ENCODE data around the gene RALGPS2. TPM values are rescaled to one million over a fixed set of nuclear protein-coding genes. Genes with fewer than 3 reads are reported as not detected.
A peak's percentile ranks its signal among the peaks of the same experiment; 100 is the strongest.

RALGPS2 gene
- polyA plus RNA-seq, 3 donors = 31.8 to 38.9 (median 33.4) TPM

DNA sequence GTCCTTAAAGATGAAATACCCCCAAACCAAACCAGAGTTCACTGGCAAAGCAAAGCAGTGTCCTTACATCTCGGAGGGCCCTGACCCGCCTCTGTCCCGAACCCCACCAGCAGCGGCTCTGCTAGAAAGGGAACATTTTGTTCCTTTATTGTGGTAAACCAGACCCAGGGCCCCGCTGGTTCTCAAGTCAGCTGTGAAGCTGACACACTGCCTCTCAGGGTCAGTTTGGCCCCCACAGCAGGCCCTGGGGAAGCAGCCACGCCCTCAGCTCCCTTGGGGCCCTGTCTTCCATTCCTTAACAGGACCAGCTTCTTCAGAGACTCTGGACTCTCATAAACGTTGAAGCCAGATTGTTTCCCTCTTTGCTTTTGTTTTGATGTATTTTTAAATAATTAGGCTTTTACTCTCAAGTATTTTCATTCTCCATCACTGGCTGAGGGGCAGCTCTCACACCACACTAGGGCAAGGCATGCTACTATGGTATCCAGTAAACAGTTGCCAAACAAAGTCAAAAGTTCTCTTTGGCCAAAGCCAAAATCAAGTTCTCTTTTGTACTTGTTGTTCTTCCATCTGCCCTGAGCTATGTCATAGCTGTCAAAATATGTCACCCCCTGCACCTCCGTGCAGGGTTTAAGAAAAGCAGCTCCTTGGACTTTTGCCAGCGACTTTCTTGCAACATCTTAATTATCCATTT lies 207.0 kb downstream of the RALGPS2 start:
- DNase-seq (ENCODE audit: extremely low read depth in 1 of 11, low read depth in 9 of 11, low spot score in 4 of 11) = peak in 1 of 11 donors; percentile 31

DNA sequence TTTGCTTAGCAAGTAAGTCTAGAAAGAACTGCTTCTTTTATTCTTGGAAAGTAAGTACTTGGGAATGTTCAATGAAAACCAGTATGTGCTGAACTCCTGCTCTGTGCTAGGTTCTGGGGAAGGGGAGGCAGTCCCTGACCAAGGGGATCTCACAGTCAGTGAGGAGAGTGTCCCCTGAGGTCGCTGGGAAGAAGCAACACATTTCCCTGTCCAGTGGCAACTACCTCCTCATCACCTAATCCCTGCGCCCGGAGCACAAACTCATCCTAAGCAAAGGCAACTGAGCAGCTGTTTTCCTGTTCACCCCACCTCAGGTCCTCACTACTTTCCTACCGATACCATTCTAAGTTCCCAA lies 207.5 kb downstream of the RALGPS2 start:
- DNase-seq (ENCODE audit: extremely low read depth in 1 of 11, low read depth in 9 of 11, low spot score in 4 of 11) = no peak

DNA sequence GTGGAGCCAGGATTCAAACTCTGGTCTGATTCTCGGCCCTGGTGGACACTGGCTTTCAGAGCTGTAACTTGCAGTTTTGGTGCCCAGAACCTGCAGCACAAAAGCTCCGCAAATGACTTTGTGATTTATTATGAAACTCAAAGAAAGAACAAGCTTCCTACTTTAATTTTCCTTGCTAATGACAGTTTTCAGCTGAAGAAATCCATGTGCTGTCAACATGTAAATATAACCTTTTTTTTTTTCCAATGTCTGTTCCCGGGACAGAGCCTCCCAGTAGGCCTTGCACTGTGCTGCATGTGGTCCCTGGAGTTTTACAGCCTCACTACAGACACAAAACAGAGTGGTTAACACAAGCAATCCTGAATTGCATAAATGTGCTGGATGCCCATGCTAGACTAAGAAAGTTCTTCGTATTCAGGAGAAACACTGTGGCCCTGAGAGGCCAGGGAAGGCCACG lies 208.1 kb downstream of the RALGPS2 start:
- DNase-seq (ENCODE audit: extremely low read depth in 1 of 11, low read depth in 9 of 11, low spot score in 4 of 11) = no peak

DNA sequence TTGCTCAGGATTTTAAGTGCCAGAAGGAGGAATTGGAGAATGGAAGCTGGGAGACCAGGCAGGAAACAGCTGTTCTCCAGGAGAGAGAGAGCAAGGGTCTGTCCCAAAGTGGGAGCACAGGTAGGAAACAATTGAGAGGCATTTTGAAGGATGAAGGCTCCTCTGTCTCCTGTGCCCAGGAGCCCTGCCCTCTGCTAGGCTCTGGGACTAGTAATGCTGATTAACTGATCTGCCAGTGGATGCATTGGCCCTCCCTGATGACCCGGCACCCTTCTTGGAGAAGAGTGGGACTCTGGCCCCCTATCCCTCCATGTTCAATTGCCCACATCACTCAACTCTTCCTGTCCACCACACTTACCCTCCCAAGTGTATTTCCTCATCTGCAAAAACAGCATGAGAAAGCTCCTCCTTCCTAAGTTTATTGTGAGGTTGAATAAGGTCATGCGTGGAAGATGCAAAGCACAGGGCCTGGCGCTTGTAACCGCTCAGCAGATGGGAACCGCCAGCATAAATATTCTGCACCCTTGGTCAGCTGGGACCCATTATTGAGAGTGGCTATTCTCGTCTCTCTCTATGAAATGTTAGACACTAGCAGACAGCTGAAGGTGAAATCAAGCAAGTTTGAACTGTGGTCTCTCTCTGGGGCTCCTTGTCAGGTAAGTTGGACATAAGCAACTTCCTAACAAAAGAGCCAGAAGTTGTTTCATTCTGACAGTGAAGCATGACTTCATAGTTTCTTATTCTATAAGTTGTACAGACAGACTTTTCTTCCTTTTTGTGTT lies 208.9 kb downstream of the RALGPS2 start:
- no peak for DNase-seq (ENCODE audit: extremely low read depth in 1 of 11, low read depth in 9 of 11, low spot score in 4 of 11)

DNA sequence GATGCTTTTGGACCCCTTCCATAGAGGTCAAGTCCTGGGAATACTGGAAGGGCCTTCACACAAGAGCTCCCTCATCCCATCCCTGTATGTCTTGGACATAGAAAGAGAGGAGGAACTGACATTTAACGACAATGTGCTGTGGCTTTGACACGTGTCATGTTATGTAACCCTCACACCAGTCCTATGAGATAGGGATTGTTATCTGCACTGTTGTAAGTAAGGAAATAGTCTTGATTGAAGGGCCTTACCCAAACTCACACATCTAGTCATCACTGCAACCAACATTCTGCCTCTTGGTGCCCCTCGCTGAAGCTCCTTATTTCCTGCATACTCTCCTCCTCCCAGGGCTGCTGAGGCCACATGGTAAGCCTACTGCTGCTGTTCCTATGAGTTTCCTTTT lies 209.5 kb downstream of the RALGPS2 start:
- DNase-seq (ENCODE audit: extremely low read depth in 1 of 11, low read depth in 9 of 11, low spot score in 4 of 11) = no peak

DNA sequence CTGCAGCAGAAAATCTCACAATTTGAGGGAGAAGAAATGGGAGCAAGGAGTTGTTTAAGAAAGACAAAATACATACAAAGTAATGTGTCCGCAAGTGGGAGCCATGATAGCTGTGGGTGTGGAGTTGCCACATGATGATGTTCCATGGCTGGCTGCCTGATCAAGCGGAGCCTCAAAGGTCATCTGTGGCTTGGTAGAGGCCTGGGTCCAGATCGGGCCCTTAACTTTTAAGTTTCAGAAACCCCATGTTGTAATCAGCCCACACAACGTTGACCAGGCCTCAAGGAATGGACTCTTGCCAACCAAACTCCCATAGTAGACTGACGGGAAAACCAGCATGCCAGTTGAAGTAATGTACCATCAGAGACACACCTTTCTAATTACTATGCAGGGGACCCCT lies 210.6 kb downstream of the RALGPS2 start:
- no peak for DNase-seq (ENCODE audit: extremely low read depth in 1 of 11, low read depth in 9 of 11, low spot score in 4 of 11)

DNA sequence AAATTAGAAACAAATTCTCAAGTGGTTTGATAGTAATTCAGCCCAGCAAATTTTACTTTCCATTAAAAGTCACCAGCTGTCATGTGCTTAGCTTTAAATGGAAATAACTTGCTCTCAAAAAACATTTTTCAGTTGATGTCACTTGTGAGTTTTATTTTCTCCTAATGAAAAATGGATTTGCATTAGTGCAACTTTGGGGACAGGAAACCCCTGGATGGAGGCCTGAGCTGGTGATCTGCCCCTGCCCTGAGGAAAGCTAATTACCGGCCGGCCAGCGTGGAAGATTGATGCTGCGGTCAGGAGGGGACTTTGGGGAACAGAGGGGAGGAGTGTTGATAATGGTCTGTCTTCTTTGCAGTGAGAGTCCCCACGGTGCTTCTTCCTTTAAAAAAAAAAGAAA lies 212.7 kb downstream of the RALGPS2 start:
- DNase-seq (ENCODE audit: extremely low read depth in 1 of 11, low read depth in 9 of 11, low spot score in 4 of 11) = no peak

DNA sequence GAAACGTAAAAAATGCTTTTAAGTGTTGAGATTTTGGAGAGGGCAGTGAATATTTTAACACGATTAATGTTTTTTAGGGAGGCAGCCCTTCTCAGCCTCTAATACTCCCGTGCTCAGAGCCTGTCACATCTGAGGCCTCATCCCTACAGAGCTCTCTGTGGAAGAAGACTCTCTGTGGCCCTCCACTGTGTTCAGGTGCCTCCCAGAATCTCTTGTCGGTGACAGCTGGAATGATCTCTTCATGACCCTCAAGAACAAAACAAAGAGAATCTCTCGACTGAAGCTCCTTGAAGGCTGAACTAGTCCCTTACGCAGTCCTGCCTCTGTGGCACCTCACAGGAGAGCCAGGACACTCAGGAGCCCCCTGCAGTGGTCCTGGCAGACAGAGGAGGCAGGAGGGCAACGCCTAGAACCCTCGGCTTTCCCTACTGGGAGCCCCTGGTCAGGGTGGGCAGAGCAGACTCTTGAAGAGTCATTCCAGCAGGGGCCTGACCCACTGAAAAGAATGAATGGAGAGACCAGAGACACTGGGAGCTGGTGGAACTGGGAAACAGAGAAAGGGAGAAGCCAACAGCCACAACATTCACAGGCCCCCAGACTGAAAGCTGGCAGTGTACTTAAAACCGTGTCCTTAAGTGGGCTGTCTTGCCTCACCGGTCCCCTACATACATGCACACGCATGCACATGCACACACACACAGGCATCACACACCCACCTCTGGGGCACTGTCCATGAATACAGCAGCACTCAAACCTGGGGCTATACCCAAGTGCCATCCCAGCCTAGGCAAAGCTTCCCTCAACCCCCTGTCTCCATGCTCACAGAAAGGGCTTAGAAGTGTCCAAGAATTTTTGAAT lies 213.3 kb downstream of the RALGPS2 start:
- no peak for DNase-seq (ENCODE audit: extremely low read depth in 1 of 11, low read depth in 9 of 11, low spot score in 4 of 11)

DNA sequence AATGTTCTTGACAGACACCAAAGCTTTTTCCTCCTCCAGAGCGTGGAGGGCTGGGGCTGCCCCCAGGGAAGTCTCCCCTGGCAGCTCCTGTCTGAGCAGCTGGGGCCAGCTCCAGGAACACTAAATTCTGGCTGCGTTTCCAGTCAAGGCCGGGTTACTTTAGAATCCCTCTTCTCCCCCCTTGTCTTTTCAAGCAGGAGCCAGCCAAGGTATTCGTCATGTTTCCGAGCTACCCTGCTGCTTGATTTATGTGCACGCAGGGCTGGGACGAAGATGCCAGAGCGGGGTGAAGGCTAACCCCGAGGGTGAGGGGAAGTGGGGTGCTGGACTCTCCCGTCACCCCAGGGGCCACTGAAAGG lies 213.9 kb downstream of the RALGPS2 start:
- peak in 3 of 11 donors; percentile 33 to 40 (median 34) for DNase-seq (ENCODE audit: extremely low read depth in 1 of 11, low read depth in 9 of 11, low spot score in 4 of 11)

DNA sequence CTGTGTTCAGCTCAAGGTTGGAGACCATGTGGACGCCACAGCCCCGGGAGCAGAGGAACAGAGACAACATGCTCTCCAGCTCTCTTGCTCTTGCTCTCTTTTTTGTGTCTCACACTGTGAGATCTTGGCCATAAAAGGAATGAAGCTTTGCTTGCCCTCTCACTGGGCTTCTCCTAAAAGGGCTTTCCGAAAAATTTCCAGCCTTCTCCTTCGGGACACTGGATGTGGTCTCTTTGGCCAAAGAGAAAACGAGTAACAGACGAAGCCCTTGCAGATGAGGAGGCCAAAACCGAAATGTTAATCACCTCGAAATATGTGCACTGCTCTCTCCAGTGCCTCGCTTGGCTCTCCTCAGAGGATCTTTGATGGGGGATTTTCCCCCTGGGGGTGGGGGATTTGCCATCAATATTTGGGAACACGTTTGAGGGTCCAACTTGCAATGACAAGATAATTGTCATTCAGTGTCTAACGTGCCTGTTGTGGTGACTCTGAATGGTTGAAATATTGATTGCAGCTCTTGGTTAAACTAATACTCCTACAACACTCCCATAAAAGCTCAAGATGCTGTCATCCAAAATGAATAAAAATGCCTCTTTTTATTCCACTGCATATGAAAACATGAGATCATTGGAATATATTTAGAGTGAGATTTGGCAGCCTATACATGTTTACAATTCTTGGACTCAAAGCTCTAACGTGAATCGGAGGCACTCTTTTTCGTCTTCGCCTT lies 214.5 kb downstream of the RALGPS2 start:
- DNase-seq (ENCODE audit: extremely low read depth in 1 of 11, low read depth in 9 of 11, low spot score in 4 of 11) = no peak

DNA sequence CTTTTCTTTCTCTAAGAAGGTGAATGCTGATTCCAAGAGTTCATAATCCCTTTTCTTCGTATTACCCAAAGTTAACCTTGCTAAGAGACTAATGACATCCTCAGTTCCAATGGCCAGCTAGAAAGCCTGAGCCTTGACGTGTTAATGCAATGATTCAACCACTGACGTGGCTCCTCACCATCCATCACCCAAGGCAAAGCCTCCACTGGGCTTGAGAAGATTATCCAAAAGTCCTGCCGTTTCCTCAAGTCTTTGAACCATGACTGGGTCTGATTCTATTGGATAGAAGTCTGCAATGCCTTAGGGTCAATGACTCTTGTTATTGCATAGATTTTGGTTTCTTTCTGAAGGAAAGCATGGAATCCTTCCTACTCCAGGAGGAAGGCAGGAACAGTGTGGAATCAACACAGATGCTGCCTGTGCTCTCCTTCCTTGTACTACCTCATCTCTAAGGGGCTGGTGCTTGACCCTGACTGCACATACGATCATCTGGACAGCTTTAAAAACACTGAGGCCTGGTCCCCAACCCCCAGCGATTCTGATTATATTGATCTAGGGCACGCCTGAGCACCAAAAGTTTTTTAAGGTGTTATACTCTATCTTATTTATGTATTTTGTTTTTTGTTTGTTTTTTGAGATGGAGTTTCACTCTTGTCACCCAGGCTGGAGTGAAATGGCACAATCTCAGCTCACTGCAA lies 215.2 kb downstream of the RALGPS2 start:
- DNase-seq (ENCODE audit: extremely low read depth in 1 of 11, low read depth in 9 of 11, low spot score in 4 of 11) = no peak

DNA sequence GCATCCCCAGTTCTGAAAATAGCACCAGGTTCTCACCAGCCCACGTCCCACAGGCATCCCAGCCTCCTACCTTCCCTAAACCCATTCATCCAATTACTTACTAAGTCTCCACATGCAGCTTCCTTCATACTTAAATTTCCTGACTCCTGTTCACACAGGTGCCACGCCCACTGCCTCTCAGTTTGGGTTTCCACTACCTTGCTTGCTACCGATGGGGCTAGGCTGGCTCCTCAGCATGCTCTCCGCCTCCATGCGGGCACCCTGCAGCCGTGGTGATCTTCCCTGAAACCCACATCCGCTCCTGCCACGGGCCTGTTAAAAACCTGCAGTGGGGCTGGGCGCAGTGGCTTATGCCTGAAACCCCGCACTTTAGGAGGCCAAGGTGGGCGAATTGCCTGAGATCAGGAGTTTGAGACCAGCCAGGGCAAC lies 216.2 kb downstream of the RALGPS2 start:
- DNase-seq (ENCODE audit: extremely low read depth in 1 of 11, low read depth in 9 of 11, low spot score in 4 of 11) = no peak

DNA sequence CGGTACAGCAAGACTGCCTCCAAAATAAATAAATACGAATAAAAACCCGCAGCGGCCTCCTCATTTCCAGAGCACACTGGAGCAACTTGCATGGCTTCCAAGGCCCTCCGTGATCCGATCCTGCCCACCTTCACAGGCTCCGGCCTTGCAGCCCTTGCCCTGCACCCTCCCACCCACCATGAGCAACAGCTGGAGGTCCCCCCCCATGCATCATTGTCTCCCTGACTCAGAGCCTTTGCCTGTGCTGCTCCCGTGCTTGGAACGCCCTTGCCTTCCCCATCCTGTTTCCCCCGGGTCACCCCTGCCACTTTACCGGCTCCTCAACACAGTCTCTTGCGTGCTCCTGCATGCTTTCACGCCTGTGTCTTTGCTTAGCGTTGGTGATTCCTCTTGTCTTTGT lies 216.8 kb downstream of the RALGPS2 start:
- DNase-seq (ENCODE audit: extremely low read depth in 1 of 11, low read depth in 9 of 11, low spot score in 4 of 11) = no peak

DNA sequence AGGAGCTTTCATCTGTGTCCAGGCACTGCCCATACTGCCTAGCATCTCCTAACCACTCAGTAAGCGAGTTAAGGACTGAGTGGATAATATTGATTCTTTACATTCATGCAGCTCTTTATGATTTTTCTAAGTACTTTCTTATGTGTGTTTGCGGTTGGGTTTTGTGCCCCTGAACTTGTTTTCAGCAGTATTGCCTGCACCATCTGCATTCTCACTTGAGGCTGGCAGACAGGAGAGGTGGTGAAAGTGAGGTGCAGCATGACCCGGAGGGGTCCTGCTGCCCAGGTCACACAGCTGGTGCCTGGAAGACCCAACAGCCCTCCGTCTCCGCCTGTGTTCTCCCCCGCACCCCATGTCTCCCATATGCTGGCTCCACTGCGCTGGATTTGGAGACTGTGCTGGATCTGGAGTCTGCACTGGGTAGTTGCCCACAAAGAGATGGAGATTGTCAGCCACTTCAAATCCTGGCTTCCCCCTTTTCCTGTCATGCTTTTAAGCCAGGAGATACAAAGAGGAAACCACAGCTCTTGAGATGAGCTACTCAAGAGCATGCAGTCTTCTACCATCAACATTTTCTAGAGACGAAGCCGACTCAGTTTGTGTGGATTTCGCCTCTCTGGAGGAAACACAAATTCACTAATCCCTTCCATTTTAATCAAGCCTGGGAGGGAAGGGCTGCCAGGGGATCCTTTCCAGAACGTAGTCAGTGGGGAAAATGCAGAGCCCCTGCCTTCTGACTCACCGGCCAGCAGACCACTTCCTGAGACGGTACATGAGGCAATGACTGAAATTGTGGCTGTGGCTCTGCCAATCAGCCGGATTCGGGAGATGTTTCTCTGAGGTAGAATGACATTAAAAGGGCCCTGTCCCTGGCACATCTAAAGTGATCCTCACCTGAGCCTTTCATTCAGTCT lies 217.5 kb downstream of the RALGPS2 start:
- no peak for DNase-seq (ENCODE audit: extremely low read depth in 1 of 11, low read depth in 9 of 11, low spot score in 4 of 11)

DNA sequence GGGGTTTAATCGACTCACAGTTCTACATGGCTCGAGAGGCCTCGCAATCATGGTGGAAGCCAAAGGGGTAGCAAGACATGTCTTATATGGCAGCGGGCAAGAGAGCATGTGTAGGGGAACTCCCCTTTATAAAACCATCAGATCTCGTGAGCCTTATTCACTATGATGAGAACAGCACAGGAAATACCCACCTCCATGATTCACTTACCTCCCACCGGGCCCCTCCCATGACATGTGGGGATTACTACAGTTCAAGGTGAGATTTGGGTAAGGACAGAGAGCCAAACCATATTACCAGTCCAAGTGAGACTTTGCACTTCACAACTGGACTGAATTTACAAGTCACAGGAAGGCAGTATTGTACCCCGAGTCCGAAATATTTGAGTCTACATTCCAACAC lies 219.7 kb downstream of the RALGPS2 start:
- DNase-seq (ENCODE audit: extremely low read depth in 1 of 11, low read depth in 9 of 11, low spot score in 4 of 11) = no peak

DNA sequence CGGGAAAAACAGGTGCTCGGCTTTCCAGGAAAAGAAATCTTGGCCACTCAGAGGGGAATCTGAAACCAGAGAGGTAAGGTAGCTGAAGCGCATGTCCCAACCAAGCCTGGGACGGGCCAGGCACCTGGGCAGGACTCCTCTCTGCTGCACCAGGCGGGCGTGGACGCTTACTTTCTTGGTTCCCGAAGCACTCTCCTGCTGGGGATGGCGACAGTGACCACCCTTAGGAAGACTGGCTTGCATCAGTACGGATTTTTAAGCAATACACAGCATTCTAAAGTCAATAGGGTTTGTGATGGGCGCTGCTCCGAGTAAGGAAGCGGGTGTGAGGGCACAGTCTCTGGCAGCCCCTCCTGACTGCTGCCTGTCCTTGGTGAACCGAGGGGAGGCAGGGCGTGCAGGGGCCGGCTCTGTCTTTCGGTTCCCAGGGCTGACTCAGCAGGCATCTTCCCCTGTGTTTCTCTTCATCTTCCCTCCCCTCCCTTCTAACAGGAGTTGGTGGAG lies 220.8 kb downstream of the RALGPS2 start:
- no peak for DNase-seq (ENCODE audit: extremely low read depth in 1 of 11, low read depth in 9 of 11, low spot score in 4 of 11)

DNA sequence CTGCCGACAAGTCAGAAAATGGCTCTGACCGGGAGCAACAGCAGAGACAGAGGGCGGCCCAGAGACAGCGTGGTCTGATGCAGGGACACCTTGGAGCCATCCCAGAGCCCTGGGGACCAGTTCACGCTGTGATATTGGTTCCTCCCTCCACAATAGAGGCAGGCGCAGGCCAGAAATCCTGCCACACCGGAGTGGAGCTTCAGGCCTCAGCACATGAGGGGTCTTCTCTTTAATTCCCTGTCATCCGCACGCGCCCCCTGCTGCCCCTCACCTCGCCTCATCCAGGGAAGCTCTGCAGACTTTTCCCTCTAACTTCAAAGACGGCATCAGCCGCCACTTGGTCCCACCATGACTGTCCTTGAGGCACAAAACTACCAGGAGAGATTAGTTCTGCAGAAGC lies 221.4 kb downstream of the RALGPS2 start:
- no peak for DNase-seq (ENCODE audit: extremely low read depth in 1 of 11, low read depth in 9 of 11, low spot score in 4 of 11)
